Endothelial cell (in vitro differentiated cells): ENCODE results near the gene PARP2. TPM values are rescaled to one million over a fixed set of nuclear protein-coding genes. Genes with fewer than 3 reads are reported as not detected.
A peak's percentile ranks its signal among the peaks of the same experiment; 100 is the strongest.

Experiments
- DNase-seq: peaks from one replicate; pipeline ENCODE4 v3.0.0; 2021; ENCODE audit warnings: low spot score
- H3K27ac Mint-ChIP-seq: one replicate; pipeline ENCODE4 v1.8.0; 2021; ENCODE audit warnings: mixed read lengths, inconsistent platforms; ENCODE audit not compliant: unreplicated experiment
- H3K27me3 Mint-ChIP-seq: one replicate; pipeline ENCODE4 v1.8.0; 2021; ENCODE audit warnings: mild to moderate bottlenecking, moderate library complexity, mixed read lengths, inconsistent platforms; ENCODE audit not compliant: unreplicated experiment
- H3K36me3 Mint-ChIP-seq: one replicate; pipeline ENCODE4 v1.8.0; 2021; ENCODE audit warnings: mild to moderate bottlenecking, low read depth, mixed read lengths, inconsistent platforms; ENCODE audit not compliant: unreplicated experiment
- H3K4me1 Mint-ChIP-seq: one replicate; pipeline ENCODE4 v1.8.0; 2021; ENCODE audit warnings: mild to moderate bottlenecking, mixed read lengths, inconsistent platforms; ENCODE audit not compliant: unreplicated experiment
- H3K4me3 Mint-ChIP-seq: one replicate; pipeline ENCODE4 v1.8.0; 2021; ENCODE audit warnings: mild to moderate bottlenecking, mixed read lengths, inconsistent platforms; ENCODE audit not compliant: unreplicated experiment
- H3K9me3 Mint-ChIP-seq: one replicate; pipeline ENCODE4 v1.8.0; 2021; ENCODE audit warnings: mixed read lengths, inconsistent platforms; ENCODE audit not compliant: unreplicated experiment
- CTCF ChIP-seq: fragments of 200-600 bp; sonication (generic); IDR thresholded peaks from one replicate; pipeline ENCODE4 v1.5.0; 2021; ENCODE audit warnings: antibody characterized with exemption; ENCODE audit not compliant: unreplicated experiment
- total RNA-seq: library from RNA; stranded (reverse); fragmentation: NEBNext Ultra II Directional; extraction: Animal tissue kit (Norgen Biotek cat#: 25700); gene quantifications from one replicate; pipeline ENCODE4 v1.2.1, GENCODE V29; 2021; ENCODE audit not compliant: unreplicated experiment

PARP2 gene
- total RNA-seq, 1 donor from 2014 or later, result 24.4 TPM

- Mint-ChIP-seq H3K36me3 (peaks cover 9% of the 10 kb centered on the region), H3K27ac (peak overlapping the region; percentile 25), H3K4me1 (peaks cover 20% of the 10 kb centered on the region), H3K4me3 (no peak overlapping the region), H3K27me3 (no peaks in the 10 kb centered on the region), H3K9me3 (no peaks in the 10 kb centered on the region)
- peak; percentile 21 for DNase-seq
- TF ChIP-seq CTCF, result peak; percentile 88
Measured at GRCh38 chr14:20327005-20327869, 16.2 kb upstream of the PARP2 start.

GRCh38 chr14:20328705-20329104 is 14.7 kb upstream of the PARP2 start:
- no peaks in the 10 kb centered on the region for H3K9me3 Mint-ChIP-seq
- peaks cover 2% of the 10 kb centered on the region for H3K27me3 Mint-ChIP-seq
- no peak overlapping the region for H3K27ac Mint-ChIP-seq
- H3K4me1 Mint-ChIP-seq, result peaks cover 26% of the 10 kb centered on the region
- no peak overlapping the region for H3K4me3 Mint-ChIP-seq
- DNase-seq, result no peak
- no peak for TF ChIP-seq CTCF
- peaks cover 9% of the 10 kb centered on the region for H3K36me3 Mint-ChIP-seq

- no peak for TF ChIP-seq CTCF
- Mint-ChIP-seq H3K36me3 (peaks cover 4% of the 10 kb centered on the region), H3K4me1 (peaks cover 26% of the 10 kb centered on the region), H3K27ac (no peak overlapping the region), H3K27me3 (peaks cover 2% of the 10 kb centered on the region), H3K4me3 (no peak overlapping the region), H3K9me3 (no peaks in the 10 kb centered on the region)
- no peak for DNase-seq
Measured at GRCh38 chr14:20329355-20329754, 14.1 kb upstream of the PARP2 start.

GRCh38 chr14:20331053-20331613 is 12.3 kb upstream of the PARP2 start:
- no peak for DNase-seq
- H3K36me3 Mint-ChIP-seq, result no peaks in the 10 kb centered on the region
- TF ChIP-seq CTCF, result no peak
- H3K4me3 Mint-ChIP-seq, result peak overlapping the region; percentile 39
- H3K4me1 Mint-ChIP-seq, result peaks cover 26% of the 10 kb centered on the region
- H3K27me3 Mint-ChIP-seq, result peaks cover 2% of the 10 kb centered on the region
- H3K27ac Mint-ChIP-seq, result peak overlapping the region; percentile 39
- no peaks in the 10 kb centered on the region for H3K9me3 Mint-ChIP-seq

GRCh38 chr14:20332431-20332787 is 11.0 kb upstream of the PARP2 start:
- Mint-ChIP-seq H3K36me3 (no peaks in the 10 kb centered on the region), H3K4me1 (peaks cover 25% of the 10 kb centered on the region), H3K9me3 (no peaks in the 10 kb centered on the region), H3K27ac (peak overlapping the region; percentile 100), H3K4me3 (peak overlapping the region; percentile 99), H3K27me3 (peaks cover 2% of the 10 kb centered on the region)
- DNase-seq, result no peak
- TF ChIP-seq CTCF, result no peak
